ENCODE measurements around the gene MARCHF9. TPM values are rescaled to one million over a fixed set of nuclear protein-coding genes. Genes with fewer than 3 reads are reported as not detected.
"Not testable (repeated sequence)": the region's sequence is repeated elsewhere in the genome, so short reads cannot be mapped to it uniquely, and the experiment has no call there.

Gene MARCHF9
- 5.9 TPM for total RNA-seq

- peak; percentile 63 for ATAC-seq
Measured at GRCh38 chr12:57754411-57755193, at the start of gene MARCHF9. Gene MARCHF9, plus strand, starts transcription at chr12:57755103. Its CDS starts 426 bp downstream, at chr12:57755529.

- no peak for ATAC-seq
Measured at GRCh38 chr12:57707250-57707649, 47.7 kb upstream of the MARCHF9 start.

- no peak for ATAC-seq
Measured at GRCh38 chr12:57708296-57708695, 46.6 kb upstream of the MARCHF9 start.

- no peak for ATAC-seq
Measured at GRCh38 chr12:57712701-57713100, 42.2 kb upstream of the MARCHF9 start.

GRCh38 chr12:57713209-57713608 lies 41.7 kb upstream of the MARCHF9 start:
- no peak for ATAC-seq

GRCh38 chr12:57715036-57715748 lies 39.7 kb upstream of the MARCHF9 start:
- ATAC-seq, result not testable (repeated sequence)

GRCh38 chr12:57715786-57716185 lies 39.1 kb upstream of the MARCHF9 start:
- no peak for ATAC-seq

GRCh38 chr12:57716305-57716704 lies 38.6 kb upstream of the MARCHF9 start:
- ATAC-seq, result no peak

GRCh38 chr12:57717131-57717530 lies 37.8 kb upstream of the MARCHF9 start:
- ATAC-seq, result no peak

- no peak for ATAC-seq
Measured at GRCh38 chr12:57717846-57718640, 36.9 kb upstream of the MARCHF9 start.

GRCh38 chr12:57718641-57719528 lies 36.0 kb upstream of the MARCHF9 start:
- ATAC-seq, result no peak

GRCh38 chr12:57719777-57720605 lies 34.9 kb upstream of the MARCHF9 start:
- ATAC-seq, result no peak

- no peak for ATAC-seq
Measured at GRCh38 chr12:57720606-57721595, 34.0 kb upstream of the MARCHF9 start.

- not testable (repeated sequence) for ATAC-seq
Measured at GRCh38 chr12:57721846-57722608, 32.9 kb upstream of the MARCHF9 start.

GRCh38 chr12:57722716-57723629 lies 31.9 kb upstream of the MARCHF9 start:
- ATAC-seq, result no peak

- ATAC-seq, result no peak
Measured at GRCh38 chr12:57723630-57723962, 31.3 kb upstream of the MARCHF9 start.

GRCh38 chr12:57724003-57724935 lies 30.6 kb upstream of the MARCHF9 start:
- no peak for ATAC-seq

Measured in esophagus mucosa (tissue), 1 donor.